A172 (cell line): ENCODE data around the gene BICDL1. TPM values are rescaled to one million over a fixed set of nuclear protein-coding genes. Genes with fewer than 3 reads are reported as not detected.
A peak's percentile ranks its signal among the peaks of the same experiment; 100 is the strongest.

Experiments used
- DNase-seq: peaks from one replicate; pipeline ENCODE4 v3.0.0-alpha.2; 2015; ENCODE audit warnings: low spot score
- total RNA-seq: library from RNA; depleted of rRNA; stranded (reverse); fragments of >200 nt; shearing (Covaris generic); gene quantifications from 2 replicates; pipeline ENCODE4 v1.2.3, GENCODE V29; 2014

The BICDL1 gene
- total RNA-seq, 1 experiment from 2014 or later: 1.2 TPM

DNA sequence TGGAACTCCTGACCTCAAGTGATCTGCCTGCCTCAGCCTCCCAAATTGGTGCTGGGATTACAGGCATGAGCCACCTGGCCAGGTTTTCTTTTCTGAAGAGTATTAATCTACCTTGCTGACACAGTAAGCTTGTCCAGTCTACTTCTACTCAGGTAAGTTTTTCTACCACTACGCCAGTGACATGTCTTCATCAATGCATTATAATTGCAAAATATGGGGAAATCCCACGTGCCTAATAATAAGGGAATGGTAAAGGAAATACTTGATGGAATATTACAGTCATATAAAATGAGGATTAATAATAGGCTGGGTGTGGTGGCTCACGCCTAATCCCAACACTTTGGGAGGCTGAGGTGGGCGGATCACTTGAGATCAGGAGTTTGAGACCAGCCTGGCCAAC is 65.3 kb downstream of the BICDL1 start:
- no peak for DNase-seq

DNA sequence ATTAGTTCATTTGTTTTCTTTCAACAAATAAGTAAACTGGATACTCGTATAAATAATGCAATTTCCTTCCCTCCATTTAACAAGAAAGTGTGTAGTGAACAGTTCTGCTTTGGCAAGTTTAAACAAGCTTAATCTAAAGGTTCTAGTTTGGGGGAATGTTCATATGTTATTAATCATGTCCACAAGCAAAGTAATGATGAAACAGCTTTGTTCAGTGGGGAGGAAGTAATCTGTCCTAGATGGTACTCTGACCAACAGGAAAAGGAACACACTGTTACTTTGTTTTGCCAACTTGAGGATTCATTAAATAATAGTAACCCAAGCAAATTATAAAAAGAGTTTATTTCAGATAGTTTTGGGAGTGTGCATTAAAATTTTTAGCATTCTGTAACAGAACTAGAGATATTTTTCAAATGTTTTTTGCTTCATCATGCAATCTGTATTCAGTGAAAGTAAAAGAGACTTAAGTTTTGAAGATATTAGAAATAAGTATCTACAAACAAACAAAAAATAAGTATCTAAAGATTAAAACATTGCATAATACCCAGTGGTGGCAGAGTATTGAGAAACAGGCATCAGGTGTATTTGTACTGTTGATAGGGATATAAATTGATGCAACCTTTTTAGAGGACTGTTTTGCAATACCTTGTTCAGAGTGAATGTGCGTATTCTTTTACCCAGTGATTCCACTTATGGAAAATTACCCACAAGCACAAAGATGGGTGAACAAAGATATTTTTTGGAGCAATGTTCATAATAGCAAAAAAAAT is 66.4 kb downstream of the BICDL1 start:
- DNase-seq: no peak

DNA sequence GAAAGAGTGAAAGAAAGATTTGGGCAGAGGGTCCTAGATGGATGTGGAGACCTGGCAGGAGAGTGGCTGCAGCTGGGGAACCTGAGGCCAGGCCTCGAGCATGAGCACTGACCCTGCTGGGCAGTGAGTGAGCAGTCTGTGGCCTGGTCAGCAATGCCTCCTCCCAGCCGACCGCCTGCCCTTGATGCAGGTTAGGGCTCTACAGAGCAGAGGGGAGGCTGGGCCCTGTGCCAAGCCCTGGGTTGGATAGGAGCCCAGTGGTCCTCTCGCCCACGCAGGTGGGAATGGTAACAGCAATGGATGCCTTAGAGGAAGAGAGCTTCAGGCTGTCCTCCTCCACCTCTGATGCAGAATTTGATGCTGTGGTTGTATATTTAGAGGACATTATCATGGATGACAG is 67.7 kb downstream of the BICDL1 start:
- DNase-seq: no peak

DNA sequence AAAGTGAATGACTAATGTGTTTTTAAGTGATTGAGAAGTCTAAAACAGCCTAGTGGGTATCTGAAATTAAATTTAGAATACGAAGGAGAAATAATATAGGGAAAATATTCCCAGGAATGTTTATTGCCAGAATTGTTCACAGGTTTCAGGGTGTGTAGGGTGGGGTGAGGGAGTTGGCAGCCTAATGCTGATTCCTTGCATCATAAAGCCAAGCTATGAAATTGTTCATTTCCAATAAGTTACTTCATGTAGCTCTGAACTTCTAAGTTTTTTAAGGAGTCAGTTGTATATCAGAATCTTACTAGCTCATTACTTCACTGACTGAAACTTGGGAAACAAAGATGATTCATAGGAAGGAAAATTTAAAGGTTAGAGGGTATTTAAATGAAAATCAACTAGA is 71.2 kb downstream of the BICDL1 start:
- no peak for DNase-seq

DNA sequence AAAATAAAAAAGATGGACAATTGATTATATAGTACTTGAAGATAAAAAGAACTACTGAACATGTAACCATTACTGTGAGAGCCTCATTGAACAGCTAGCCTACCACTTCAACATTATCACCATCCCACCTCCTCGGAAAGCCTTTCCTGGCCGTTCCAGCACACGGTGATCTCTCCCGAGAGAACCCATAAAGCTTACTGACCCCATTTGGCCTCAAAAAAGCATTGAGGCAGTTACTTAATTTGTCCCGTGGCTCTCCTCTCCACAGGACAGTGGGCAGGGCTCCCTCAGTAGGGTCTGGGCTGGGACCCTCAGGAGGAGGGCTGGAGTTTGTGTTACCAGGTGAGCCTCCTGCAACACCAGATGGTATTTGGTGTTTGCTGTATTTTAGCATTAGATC is 71.7 kb downstream of the BICDL1 start:
- DNase-seq: no peak

DNA sequence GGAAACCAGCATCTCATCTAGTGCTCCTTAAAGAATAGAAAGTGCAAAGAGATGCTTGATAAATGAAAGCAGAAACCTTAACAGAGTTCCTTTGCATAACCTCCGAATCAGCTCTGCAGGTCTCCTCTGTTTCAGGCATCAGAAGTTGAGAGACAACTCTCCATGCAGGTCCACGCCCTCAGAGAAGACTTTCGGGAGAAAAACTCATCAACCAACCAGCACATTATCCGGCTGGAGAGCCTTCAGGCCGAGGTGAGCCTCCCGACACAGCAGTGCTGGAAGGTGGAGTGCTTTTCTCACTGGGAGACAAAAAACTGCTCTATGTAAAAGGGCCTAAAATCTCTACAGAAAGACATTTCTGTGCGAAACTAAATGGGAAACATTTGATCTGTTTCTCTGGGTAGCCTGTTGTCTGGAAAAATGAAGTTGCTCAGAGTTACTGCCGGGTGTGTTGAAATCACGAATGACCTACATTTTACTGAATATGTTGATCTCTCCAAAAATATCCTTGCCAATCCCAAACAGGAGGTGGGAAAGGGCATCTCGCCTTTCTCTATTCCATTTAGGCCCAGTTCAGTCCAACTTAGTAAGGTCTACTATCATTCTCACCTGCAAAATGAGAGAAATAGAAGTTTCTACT is 72.7 kb downstream of the BICDL1 start:
- no peak for DNase-seq

DNA sequence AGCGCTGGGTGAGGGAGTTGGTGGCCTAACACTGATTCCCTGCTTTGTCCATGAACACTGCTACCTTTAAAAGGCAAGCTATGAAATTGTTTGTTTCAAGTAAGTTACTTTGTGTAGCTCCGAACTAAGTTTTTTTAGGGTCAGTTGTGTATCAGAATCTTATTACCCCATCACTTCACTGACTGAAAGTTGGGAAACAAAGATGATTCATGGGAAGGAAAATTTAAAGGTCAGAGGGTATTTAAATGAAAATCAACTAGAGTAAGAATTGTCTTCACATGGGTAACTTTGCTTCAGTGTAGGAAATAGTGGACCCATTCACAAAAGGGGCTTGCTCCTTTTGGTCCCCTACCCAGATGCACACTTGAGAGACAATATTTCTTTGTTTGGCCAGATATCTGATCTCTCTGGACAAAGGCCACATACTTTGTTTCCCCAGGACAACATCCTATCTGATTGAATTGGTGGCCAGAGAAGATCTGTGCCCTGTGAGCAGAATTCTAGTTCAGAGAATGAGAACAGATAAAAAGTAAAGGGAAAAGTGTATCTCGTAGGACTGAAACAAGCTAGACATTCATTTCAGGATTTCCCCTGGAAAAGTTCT is 74.0 kb downstream of the BICDL1 start:
- DNase-seq: no peak

DNA sequence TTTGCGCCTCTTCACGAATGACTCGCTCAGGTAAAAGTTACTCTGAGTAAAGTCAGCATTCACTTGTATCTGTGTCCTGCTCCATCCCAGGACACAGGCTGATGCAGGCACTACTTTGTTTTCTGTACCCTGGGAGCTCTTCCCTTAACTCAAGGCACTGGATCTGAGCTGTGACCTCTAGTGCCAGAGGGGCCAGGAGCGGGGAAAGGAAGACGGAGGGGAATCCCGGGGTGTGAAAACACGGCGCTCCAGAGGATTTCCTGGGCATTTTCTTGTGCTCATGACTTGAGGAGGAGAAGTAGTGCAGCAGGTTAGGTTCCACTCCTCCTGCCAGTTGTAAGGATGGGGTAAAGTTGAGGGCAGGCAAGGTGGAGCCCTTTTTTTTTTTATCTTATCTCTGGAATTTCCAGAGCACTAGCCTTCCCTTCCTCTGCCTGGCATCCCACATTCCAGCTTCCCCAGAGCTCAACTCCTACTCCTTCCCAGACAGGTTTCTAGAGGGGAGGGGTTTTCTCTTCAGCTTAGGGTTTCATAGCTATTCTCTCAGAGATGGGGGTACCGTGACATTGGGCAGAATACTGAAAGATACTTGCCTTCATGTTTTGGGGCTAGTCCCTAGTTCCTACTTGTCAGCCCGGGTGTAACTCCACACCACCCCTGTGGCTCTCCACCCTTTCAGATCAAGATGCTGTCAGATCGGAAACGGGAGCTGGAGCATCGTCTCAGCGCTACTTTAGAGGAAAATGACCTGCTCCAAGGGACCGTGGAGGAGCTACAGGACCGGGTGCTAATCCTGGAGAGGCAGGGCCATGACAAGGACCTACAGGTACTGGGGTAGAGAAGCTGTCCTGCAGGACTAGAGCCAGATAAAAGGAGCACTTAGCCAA is 75.3 kb downstream of the BICDL1 start:
- peak; percentile 23 for DNase-seq

DNA sequence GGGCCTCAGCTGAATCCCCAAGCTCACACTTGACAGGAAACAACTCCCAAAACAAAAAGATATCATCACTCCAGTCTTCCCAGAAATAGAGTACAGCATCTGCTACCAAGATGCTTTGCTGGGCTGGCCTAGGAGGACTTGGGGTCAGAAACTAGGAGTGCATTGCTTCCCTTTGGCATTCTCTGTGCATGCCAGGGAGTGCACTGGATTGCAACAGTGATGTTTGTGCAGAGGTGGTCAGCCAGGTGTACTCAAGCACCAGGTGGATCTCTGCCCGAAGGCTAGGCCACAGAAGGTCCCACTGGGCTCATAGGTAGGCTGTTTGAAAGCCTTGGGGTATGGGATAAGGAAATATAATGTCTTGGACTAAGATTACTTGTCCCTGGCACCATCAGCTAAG is 76.4 kb downstream of the BICDL1 start:
- DNase-seq: no peak

DNA sequence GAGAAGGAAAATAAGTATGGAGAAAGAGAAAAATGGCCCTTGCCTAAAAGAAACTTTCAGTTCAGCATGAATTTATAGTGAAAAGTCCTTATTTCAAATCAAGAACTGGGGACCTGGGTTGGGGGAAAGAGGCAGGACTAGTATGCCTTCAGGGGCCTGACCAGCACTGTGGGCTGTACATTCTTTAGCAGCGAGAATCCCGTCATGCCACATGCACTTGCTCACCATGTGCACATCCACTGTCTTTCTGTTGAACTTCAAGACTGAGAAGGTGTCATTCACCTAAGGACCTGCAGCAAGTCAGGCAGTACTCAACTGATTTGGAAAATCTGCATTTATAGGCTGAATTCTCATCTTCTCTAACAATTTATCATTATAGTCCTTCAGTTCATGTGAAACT is 77.3 kb downstream of the BICDL1 start:
- no peak for DNase-seq

DNA sequence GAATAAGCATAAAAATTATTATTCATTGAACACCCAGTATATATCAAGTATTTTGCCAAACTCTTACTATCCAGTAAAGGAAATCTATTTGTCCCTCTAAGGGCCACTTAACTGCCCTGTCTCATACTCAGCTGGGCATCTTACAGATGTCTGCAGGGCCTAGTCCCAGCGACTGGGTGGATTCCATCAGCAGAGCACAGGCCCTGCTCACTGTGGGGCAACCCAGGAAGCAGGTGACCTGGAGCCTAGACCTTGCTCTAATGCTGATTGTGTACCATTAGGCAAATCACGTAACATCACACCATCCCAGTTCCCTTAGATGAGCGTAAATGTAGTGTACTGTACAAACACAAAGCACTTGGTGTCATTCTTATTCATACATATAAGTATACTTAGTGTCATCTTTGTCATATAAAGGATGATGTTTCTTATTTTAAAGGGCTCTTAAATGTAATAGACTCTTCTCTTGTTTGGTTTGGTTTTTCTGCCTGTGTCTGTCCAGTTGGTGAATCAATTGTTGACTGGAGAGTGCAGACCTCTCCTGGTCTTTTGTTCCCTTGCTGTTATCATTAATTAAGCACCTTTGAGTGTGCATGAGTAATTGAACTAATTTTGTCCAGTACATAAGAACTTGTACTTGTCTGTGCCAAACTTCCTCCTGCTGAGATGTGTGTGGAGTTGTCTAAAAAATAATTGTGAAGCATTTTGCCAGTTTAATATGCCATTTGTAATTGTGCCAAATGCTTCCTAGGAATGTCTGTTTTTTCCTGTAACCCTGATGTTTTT is 78.2 kb downstream of the BICDL1 start:
- no peak for DNase-seq

DNA sequence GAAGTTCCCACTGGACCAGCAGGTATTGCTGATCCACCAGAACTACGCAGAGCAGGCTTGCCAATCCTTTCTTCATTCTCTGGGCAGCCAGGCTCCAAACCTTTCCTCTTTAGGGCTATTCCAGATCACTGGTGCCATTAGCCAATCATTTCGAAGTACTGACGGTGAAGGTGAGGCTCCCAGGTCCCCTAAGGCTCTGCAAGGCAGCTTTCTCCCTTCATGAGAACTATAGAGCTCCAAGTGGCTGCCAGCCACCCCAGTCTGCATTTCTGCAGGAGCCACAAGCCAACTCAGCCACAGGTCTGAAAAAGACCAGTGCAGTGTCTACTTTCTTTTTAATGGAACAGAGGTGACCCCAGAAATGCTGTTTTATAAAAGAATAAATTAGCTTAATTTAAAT is 78.9 kb downstream of the BICDL1 start:
- DNase-seq: no peak

DNA sequence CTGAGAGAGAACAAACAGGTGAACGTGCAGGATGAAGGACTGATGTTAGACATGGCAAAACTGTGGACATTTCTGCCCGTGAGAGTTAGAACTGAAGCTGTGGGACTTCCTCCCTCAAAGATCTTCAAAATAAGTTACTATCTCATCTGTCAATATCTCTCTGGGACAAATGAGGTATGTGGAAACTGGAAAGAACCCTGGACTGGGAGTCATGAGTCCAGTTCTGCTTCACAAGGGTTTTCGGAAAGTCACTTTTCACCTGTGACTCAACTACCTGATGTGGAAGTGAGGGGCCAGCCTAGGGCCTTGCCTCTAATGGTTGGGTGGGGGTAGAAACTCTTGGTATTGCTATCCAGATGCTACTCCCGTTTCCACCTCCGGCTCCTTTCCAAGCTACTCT is 80.2 kb downstream of the BICDL1 start:
- DNase-seq: no peak

DNA sequence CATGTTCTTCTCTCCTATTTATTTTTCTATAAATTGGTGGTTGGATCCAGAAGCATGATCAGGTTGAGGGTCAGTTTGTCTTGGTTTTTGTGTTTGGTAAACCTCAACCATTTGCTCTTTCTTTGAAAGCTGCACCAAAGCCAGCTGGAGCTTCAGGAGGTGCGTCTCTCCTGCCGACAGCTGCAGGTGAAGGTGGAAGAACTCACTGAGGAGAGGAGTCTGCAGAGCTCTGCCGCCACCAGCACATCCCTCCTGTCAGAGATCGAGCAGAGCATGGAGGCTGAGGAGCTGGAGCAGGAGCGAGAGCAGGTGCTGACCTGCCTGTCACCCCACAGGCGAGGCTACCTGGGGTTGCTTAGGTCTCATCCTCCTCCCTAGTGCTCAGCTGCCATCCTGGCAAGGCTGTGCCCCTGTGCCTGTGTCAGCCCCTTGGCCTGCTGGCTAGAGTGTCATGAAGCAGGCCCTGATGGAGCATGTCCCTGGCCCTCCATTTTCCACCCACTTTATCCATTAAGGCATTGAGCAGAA is 82.5 kb downstream of the BICDL1 start:
- DNase-seq: no peak

DNA sequence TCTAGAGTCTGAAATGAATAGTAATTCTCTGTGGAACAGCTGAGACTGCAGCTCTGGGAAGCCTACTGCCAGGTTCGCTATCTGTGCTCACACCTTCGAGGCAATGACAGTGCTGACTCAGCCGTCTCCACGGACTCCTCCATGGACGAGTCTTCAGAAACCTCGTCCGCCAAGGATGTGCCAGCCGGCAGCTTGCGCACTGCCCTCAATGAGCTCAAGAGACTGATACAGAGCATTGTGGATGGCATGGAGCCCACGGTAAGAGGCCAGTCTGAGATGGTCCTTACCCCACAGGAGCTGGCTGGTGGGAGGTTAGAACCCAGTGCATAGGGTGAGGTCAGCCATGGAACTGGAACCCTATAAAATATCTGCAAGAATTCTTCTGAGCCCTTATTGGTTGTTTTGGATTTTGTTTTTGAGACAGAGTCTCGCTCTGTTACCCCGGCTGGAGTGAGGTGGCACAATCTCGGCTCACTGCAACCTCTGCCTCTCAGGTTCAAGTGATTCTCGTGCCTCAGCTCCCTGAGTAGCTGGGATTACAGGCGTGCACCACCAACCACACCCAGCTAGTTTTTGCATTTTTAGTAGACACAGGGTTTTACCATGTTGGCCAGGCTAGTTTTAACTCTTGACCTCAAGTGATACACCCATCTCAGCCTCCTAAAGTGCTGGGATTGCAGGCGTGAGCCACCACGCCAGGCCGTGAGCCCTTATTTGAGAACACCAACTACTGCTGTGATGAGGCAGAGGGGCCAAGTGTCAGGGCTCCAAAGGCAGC is 83.6 kb downstream of the BICDL1 start:
- no peak for DNase-seq

DNA sequence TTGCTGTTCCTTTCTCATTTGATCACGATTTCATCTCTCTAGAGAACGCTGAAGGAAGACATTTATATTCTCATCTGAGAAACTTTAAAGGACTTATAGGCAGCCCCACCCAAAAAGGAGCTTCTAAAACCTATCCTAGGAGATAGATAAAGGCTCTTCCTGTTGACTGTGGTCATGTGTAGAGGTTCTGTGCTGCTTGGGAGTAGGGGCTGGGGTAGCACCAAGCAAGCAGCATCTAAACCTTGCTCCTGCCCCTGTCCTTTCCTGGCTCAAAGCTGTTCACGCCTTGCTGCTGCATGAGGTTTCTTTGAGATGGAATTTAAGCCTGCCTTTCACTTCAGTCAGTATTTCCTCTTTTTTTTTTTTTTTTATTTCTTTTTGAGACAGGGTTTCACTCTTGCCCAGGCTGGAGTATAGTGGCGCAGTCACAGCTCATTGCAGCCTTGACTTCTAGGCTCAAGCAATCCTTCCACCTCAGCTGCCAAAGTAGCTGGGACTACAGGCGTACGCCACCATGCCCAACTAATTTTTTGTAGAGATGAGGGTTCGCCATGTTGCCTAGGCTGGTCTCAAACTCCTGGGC is 86.1 kb downstream of the BICDL1 start:
- DNase-seq: no peak

DNA sequence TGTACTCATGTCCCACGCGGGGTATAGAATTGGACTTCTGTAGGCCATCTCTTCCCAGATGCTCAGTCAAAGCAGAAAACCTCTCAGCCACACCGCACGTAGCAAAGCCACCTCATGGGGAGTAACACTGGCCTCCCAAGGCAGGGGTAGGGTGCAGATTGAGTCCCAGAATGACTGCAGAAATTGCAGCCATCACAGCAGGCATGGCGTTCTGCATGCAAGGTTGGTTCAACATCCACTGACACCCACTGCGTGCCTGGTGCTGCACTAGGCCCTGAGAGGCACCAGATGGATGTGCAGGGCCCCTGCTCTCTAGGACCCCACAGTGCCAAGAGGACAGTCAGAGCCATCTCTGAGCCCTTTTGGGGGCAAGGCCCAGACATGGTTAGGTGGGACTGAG is 87.6 kb downstream of the BICDL1 start:
- no peak for DNase-seq

DNA sequence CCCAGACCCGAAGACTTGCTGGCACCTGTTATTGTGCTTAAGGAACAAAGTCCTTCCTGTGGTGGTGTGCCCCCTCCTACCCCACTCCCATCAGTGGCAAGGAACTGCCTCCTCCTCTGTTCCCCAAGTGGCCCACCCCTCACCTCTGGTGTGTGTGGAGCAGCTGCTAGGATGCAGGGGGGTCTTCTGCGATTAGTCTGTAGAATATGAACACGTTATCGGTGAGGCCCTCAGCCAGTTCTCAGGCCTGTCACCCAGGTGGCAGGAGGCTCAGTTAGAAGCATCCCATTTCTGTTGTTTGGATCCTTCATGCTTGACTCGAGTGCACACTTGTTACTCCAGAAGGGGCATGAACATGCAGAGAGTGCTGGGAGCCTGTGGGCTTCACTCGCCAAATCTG is 88.2 kb downstream of the BICDL1 start:
- no peak for DNase-seq

DNA sequence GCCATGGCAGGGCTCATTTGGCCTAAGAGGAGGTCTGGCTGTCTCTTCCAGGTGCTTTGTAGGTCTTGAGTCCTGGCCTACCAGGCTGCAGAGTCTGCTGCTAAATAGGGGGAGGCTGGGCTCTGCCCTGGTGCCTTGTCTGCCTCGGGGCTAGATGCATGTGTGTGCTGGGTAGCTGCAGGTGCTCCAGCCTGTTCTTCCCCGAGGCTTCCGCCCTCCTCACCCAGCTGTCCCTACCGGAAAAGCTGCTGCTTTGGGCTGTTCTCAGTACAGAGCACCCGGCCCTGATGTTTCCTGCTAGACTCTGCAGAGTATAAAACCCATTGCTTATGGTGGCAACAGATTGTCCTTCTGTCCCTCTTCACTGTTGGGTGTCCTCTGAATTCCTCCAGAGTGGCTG is 89.8 kb downstream of the BICDL1 start:
- DNase-seq: no peak
